HUDEP-2 (cell line): ENCODE results near the gene ZNF792.
A peak's percentile ranks its signal among the peaks of the same experiment; 100 is the strongest.
"Not testable (repeated sequence)": the region's sequence is repeated elsewhere in the genome, so short reads cannot be mapped to it uniquely, and the experiment has no call there.

Source experiments
- DNase-seq, 76 experiments: peaks; one replicate each; lab custom pipeline; 2025; ENCODE audit not compliant: unreplicated experiment in 76 of 76; lab: John Stamatoyannopoulos, UW

Gene ZNF792

DNA sequence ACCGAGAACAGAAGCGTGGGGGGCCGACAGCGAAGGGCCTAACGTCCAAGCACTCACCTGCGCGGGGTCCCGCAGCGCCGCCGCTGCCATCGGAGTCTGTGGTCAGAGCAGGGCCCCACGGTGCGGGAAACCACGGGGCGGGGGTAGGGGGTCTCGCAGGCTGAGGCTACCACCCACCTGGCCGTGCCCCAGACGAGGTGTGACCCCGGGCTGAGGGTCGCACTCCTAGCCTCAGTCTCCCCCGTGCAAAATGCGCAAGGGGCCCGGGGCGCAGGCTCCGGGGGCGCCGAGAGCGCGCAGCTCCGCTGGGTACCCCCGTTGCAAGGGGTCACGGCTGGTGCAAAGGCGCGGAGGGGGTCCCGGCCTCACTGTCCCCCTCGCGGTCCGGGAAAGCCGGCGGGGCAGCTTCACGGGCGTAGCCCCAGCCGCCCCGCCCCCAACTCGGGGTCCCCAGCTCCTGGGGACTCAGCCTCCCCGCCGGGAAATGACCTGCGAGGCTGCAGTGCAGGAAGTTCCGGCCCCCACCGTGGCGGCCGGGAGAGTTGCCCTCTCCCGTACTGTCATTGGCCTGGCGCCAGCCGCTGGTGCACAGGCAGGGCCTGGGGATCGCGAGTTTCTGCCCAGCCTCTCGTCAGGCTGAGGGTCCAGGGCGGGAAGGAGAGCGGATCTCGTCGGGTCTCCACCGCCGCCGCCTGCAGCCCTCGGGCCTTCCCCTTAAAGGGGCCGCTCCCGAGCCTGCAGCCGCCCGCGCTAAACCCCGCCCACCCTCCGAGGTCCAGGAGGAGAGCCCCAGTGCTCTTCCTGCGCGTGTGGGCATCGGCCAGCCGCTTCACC lies at the start of gene ZNF792:
Gene ZNF792, minus strand, starts transcription at position 657 of the 834 bp plus-strand sequence. Its CDS starts 567 bp downstream, at position 90.
- DNase-seq: peak in 50 of 76 experiments; percentile 6 to 74 (median 41)

GRCh38 chr19:35013041-35013819 lies 49.2 kb upstream of the ZNF792 start:
- peak in 52 of 76 experiments; percentile 7 to 75 (median 42) for DNase-seq

DNA sequence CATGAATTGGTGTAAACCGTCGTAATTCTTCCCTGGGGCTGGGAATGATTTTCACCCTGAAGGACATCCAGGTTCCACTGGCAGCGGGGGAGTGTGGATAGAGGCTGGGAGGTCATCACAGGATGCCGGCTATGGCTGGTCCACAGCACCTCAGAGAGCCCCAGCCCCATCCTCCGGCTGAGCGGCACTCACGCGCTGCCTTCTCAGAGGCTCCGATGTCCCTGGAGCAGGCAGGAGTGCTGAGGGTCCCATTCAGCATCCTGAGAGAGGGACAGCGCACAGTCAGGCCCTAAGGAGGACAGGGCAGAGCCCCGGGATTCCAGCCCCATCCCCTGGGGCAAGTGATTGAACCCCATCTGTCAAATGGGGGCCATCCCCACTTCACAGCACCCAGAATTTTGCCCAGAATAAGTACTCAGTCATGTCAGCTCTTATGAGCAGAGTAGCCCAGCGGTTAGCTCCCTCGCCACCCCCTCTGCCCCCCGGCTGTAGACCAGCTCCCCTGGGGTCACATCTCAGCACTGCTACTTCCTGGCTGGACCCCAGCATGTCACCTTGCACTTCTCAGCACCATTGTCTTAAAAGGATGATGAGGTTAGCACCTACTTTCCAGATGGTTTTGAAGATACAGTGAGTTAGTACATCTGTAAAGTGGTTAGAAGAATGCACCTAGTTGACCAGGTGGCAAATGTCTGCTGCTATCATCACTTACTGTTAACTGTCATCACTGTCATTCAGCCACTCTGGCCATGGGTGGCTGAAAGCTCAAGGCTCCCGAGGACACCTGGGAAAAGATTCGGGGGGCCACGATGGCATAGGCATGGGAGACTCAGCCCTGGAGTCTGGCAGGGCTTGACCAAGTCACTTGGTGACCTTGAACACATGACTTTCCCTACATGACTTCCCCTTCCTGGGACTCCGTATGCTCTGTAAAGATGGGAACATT lies 48.0 kb upstream of the ZNF792 start:
- DNase-seq: no peak

DNA sequence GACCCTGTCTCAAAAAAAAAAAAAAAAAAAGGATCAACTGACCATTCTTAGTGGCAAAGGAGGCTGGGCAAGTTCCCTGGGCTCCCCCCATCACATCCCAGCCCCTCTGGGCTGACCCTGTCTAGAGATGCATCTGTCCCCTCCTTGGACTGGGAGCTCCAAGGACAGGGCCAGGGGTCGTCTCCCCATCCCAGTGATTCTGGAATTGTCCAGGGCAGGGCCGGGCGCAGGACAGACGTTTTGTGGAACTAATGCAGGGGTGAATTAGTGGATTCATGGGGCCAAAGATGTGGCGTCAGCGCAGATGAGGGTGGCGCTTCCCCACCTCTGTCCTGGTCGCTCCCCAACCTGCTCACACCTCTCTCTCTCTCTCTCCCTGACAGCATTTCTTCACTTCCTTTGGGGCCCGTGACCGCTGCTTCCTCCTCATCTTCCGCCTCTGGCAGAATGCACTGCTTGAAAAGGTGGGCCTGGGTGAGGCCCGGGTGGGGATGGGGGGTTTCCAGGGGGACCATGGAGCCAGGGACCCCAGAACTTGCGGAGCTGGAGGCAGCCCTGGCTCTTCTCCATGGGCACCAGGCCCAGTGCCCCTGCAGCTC lies 47.2 kb upstream of the ZNF792 start:
- DNase-seq: no peak

DNA sequence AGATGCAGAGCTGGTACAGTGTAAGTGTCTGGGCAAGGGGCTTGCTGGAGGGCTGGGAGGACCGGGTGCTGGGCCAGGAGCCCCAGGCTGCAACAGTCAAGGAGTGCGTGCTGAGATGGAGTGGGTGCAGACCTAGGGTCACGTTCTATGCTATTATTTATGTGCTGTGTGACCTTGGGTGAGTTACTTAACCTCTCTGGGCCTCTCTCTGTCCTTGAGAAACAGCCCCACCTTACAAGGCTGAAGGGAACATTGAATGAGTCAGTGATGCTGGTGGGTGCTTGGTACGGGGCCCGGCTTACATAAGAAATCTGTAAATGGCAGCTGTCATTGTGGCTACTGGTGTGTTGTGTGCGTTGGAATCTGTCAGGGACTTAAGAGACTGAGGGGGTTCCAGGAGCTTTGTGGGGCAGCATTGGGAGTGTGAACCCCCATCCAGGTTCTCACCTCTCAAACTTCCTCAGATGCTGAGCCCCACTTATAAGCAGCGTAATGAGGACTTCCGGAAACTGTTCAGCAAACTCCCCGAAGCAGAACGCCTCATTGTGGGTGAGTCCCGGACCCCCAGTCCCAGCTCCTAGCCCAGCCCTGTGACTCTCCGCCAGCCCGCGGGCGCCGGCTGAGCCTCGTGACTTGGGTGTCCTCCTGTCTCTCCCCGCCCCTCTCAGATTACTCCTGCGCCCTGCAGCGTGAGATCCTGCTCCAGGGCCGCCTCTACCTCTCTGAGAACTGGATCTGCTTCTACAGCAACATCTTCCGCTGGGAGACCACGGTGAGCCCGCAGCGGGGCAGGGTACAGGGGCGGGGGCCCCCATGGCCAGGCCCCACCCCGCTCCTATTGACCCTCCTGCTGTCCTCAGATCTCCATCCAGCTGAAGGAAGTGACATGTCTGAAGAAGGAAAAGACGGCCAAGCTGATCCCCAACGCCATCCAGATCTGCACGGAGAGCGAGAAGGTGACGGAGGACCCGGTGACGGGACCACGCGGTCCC lies 45.7 kb upstream of the ZNF792 start:
- no peak for DNase-seq

GRCh38 chr19:35008891-35009341 lies 44.9 kb upstream of the ZNF792 start:
- DNase-seq: no peak

DNA sequence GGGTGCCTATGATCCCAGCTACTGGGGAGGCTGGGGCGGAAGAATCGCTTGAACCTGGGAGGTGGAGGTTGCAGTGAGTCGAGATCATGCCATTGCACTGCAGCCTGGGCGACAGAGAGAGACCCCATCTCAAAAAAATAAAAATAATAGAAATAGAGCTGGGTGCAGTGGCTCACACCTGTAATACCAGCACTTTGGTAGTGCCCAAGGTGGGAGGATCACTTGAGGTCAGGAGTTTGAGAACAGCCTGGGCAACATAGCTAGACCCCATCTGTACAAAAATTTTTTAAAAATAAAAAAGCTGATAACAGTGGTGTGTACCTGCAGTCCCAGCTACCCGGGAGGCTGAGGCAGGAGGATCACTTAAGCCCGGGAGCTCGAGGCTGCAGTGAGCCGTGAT lies 43.4 kb upstream of the ZNF792 start:
- not testable (repeated sequence) for DNase-seq

GRCh38 chr19:35006999-35007365 lies 43.0 kb upstream of the ZNF792 start:
- no peak for DNase-seq

DNA sequence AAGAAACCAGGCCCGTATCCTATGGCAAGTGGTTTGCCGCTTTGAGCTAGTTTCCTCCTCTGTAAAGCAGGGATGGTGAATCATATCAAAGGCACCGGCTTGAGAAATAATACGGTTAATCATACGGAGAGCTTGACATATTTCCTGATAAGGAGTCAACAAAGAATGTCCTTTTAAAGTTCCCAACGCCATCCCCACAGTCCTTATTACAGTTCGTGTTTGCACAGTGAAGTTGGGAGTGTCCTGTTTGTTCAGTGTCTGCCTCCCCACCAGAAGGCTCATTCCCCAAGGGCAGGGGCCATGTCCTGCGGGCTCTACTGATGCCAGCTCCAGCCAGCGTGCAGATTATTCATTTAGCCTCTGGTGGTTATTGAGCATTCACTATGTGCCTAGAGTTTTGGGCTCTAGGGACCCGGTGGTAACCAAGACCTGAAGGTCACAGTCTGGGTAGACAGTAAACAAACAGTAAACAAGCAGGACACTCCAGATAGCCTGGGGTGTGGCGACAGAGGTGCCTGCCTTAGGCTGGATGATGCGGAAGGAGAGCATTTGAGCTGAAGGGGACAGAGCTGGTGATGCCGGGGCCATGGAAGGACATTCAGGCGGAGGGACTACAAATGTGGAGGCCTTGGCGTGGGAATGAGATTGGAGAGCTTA lies 42.4 kb upstream of the ZNF792 start:
- no peak for DNase-seq

GRCh38 chr19:35006007-35006341 lies 41.9 kb upstream of the ZNF792 start:
- not testable (repeated sequence) for DNase-seq

- no peak for DNase-seq
Observed at GRCh38 chr19:35005256-35005977, 41.4 kb upstream of the ZNF792 start.

DNA sequence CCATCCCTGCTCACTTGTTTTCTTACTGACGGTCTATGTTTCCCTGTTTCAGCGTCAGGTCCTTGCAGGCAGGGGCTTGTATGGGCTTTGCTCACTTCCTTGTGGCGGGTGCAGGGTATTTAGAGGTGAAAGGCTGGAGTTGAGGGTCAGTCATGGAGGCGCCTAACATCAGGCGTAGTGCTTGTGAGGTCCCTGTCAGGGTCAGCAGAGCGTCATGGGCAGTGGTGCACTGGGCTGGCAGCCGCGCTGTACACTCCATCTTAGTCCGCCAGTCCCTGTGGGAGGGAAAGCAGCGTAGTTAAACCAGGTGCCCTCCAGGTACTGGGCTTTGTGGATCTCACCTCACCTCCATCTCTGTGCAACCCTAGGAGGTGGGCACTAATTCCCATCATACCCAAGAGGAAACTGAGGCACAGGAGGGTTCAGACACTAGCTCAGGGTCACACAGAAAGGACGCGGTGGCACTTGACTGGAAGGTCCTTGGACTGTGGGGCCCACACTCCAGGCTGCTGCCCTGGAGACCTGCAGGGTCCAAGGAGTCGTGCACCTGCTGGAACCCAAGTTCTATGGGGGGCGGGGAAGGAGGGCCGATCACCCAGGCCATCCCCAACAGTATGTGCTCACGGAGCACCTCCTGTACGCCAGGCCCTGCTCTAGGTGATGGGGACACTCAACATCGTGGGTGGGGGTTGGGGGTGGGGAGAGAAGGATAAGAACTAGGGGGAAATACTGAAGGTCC lies 40.7 kb upstream of the ZNF792 start:
- no peak for DNase-seq

DNA sequence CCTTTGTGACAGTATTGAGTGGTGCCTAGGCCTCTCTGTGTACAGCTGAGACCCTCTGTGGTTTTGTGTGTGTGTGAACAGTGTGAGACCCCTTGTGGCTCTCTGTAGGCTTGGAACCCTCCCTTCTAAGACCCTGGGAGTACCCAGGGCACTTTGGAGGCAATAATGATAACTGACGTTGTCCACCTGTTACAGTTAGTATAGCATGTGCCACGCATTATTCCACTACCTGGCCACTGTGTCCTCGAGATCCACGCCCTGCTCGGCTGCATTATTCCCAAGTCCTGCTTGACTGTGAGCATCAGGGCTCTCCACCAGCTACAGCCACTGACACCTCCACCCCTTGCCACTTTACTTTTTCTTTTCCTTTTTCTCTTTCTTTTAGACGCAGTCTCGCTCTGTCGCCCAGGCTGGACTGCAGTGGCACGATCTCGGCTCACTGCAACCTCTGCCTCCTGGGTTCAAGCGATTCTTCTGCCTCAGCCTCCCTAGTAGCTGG lies 38.1 kb upstream of the ZNF792 start:
- DNase-seq: no peak

- DNase-seq: peak in 35 of 76 experiments; percentile 5 to 62 (median 21)
Observed at GRCh38 chr19:35000647-35001501, 36.8 kb upstream of the ZNF792 start.

- peak in 8 of 76 experiments; percentile 16 to 79 (median 51) for DNase-seq
Observed at GRCh38 chr19:35000338-35000646, 36.3 kb upstream of the ZNF792 start.
